Esophagus muscularis mucosa (tissue), 4 donors: ENCODE results near the gene NRXN3. TPM values are rescaled to one million over a fixed set of nuclear protein-coding genes. Genes with fewer than 3 reads are reported as not detected.

ENCODE experiments used
- DNase-seq: peaks from one replicate; pipeline ENCODE4 v3.0.0-alpha.2; 2017; ENCODE audit errors: extremely low spot score
- H3K27ac ChIP-seq, 4 donors: fragments of 200-600 bp; sonication (generic); replicated peaks in 1 of 4; 1 replicate in 3 of 4; 2 replicates in 1 of 4; pipeline ENCODE4 v1.5.1; 2016 to 2019; ENCODE audit warnings: mild to moderate bottlenecking in 1 of 4
- H3K27me3 ChIP-seq, 4 donors: fragments of 200-600 bp; sonication (generic); one replicate each; pipeline versions ENCODE4 v1.5.1 to v1.6.0; 2016 to 2019
- H3K36me3 ChIP-seq, 4 donors: fragments of 200-600 bp; sonication (generic); one replicate each; pipeline ENCODE4 v1.5.1; 2016 to 2019
- H3K4me1 ChIP-seq, 4 donors: fragments of 200-600 bp; sonication (generic); one replicate each; pipeline ENCODE4 v1.5.1; 2016 to 2019
- H3K4me3 ChIP-seq, 4 donors: fragments of 200-600 bp; sonication (generic); 1 replicate in 2 of 4; 2 replicates in 2 of 4; pipeline ENCODE4 v1.5.1; 2016 to 2019; ENCODE audit warnings: mild to moderate bottlenecking in 4 of 4, moderate library complexity in 1 of 4
- H3K9me3 ChIP-seq, 4 donors: fragments of 200-600 bp; sonication (generic); 1 replicate in 3 of 4; 2 replicates in 1 of 4; pipeline ENCODE4 v1.5.1; 2016 to 2019
- CTCF ChIP-seq, 3 experiments: fragments of 200-600 bp in 2 of 3; fragments of 450-650 bp in 1 of 3; sonication (generic) in 2 of 3; IDR thresholded peaks; one replicate each; pipeline ENCODE4 v1.5.1; 2017 to 2019; ENCODE audit warnings: antibody characterized with exemption in 3 of 3, mild to moderate bottlenecking in 2 of 3, moderate library complexity in 1 of 3
- EP300 ChIP-seq: sonication (generic); formaldehyde crosslinking; IDR thresholded peaks from one replicate; pipeline ENCODE4 v1.6.1; 2017; ENCODE audit warnings: antibody characterized with exemption
- POLR2A ChIP-seq: fragments of 450-650 bp; IDR thresholded peaks from one replicate; pipeline ENCODE4 v1.6.1; 2017; ENCODE audit warnings: antibody characterized with exemption, moderate library complexity, mild to moderate bottlenecking, low read depth
- POLR2AphosphoS5 ChIP-seq, 2 donors: sonication (generic); formaldehyde crosslinking; IDR thresholded peaks; one replicate each; pipeline ENCODE4 v1.6.1; 2017; ENCODE audit warnings: antibody characterized with exemption in 2 of 2
- WGBS: methylation state at CpG from one replicate; pipeline ENCODE4 v1.1.5; 2018; 5-methylcytosine and 5-hydroxymethylcytosine counted together
- intact Hi-C: fragments of 100-400 bp; cut with DNase I; formaldehyde crosslinking; loops from one replicate; pipeline ENCODE4 v1.15.1; 2023
- total RNA-seq, 4 donors: library from RNA; depleted of rRNA; stranded (reverse); fragments of >200 nt; gene quantifications; one replicate each; pipeline versions ENCODE4 v1.1.0 to v1.2.1, GENCODE V29; 2016

Gene NRXN3
- total RNA-seq, 4 donors from 2014 or later: 71.1 to 159 (median 122) TPM

- H3K36me3 ChIP-seq: no peaks in the 10 kb centered on the region
- TF ChIP-seq EP300 (no peak), POLR2AphosphoS5 (IDR thresholded peaks at IDR 0.05) (no peak), POLR2A (no peak), CTCF (IDR thresholded peaks at IDR 0.05) (no peak)
- H3K9me3 ChIP-seq: no peaks in the 10 kb centered on the region
- H3K27me3 ChIP-seq: no peaks in the 10 kb centered on the region
- WGBS: 100% methylated on average over 1 of the region's 1 CpG
- intact Hi-C loops: no loop called here
- peaks cover 0 to 17% (median 9%) of the 10 kb centered on the region in 4 donors for H3K4me1 ChIP-seq
- H3K27ac ChIP-seq: no peak overlapping the region
- H3K4me3 ChIP-seq: no peak overlapping the region
- no peak for DNase-seq
Measured at GRCh38 chr14:79568594-79568993, 1398.4 kb downstream of the NRXN3 start.

GRCh38 chr14:79569072-79569471 is 1398.9 kb downstream of the NRXN3 start:
- Histone ChIP-seq H3K4me3 (no peak overlapping the region), H3K27me3 (no peaks in the 10 kb centered on the region), H3K9me3 (no peaks in the 10 kb centered on the region), H3K36me3 (no peaks in the 10 kb centered on the region), H3K27ac (no peak overlapping the region), H3K4me1 (peaks cover 0 to 17% (median 9%) of the 10 kb centered on the region in 4 donors)
- intact Hi-C loops: no loop called here
- no peak for TF ChIP-seq POLR2AphosphoS5 (IDR thresholded peaks at IDR 0.05)
- TF ChIP-seq EP300: no peak
- TF ChIP-seq CTCF (IDR thresholded peaks at IDR 0.05): no peak
- TF ChIP-seq POLR2A: no peak
- WGBS: 81% methylated on average over 2 of the region's 2 CpGs
- no peak for DNase-seq

- Histone ChIP-seq H3K9me3 (no peaks in the 10 kb centered on the region), H3K27ac (no peak overlapping the region), H3K4me3 (no peak overlapping the region), H3K36me3 (no peaks in the 10 kb centered on the region), H3K27me3 (no peaks in the 10 kb centered on the region), H3K4me1 (peaks cover 0 to 13% (median 5%) of the 10 kb centered on the region in 4 donors)
- TF ChIP-seq EP300 (no peak), CTCF (IDR thresholded peaks at IDR 0.05) (no peak), POLR2A (no peak), POLR2AphosphoS5 (IDR thresholded peaks at IDR 0.05) (no peak)
- no peak for DNase-seq
- WGBS: 87% methylated on average over 1 of the region's 1 CpG
- intact Hi-C loops: no loop called here
Measured at GRCh38 chr14:79570648-79571047, 1400.5 kb downstream of the NRXN3 start.

GRCh38 chr14:79571366-79571765 is 1401.2 kb downstream of the NRXN3 start:
- H3K27ac ChIP-seq: no peak overlapping the region
- intact Hi-C loops: no loop called here
- no peaks in the 10 kb centered on the region for H3K36me3 ChIP-seq
- TF ChIP-seq CTCF (IDR thresholded peaks at IDR 0.05) (no peak), EP300 (no peak), POLR2AphosphoS5 (IDR thresholded peaks at IDR 0.05) (no peak)
- no peaks in the 10 kb centered on the region for H3K9me3 ChIP-seq
- no peak overlapping the region for H3K4me3 ChIP-seq
- DNase-seq: no peak
- H3K4me1 ChIP-seq: peaks cover 0 to 20% (median 12%) of the 10 kb centered on the region in 4 donors
- H3K27me3 ChIP-seq: no peaks in the 10 kb centered on the region
- 61% methylated on average over 4 of the region's 4 CpGs for WGBS

GRCh38 chr14:79573486-79573885 is 1403.3 kb downstream of the NRXN3 start:
- no peak overlapping the region for H3K4me3 ChIP-seq
- 74% methylated on average over 2 of the region's 2 CpGs for WGBS
- no peak for TF ChIP-seq EP300
- TF ChIP-seq CTCF (IDR thresholded peaks at IDR 0.05): no peak
- TF ChIP-seq POLR2AphosphoS5 (IDR thresholded peaks at IDR 0.05): no peak
- TF ChIP-seq POLR2A: no peak
- peaks cover 0 to 22% (median 16%) of the 10 kb centered on the region in 4 donors for H3K4me1 ChIP-seq
- no peak overlapping the region for H3K27ac ChIP-seq
- no peaks in the 10 kb centered on the region for H3K36me3 ChIP-seq
- H3K27me3 ChIP-seq: no peaks in the 10 kb centered on the region
- intact Hi-C loops: no loop called here
- no peaks in the 10 kb centered on the region for H3K9me3 ChIP-seq
- no peak for DNase-seq
